HEK293T (cell line): ENCODE data around the gene LMF1.

Experiments used
- ARNT ChIP-seq: fragments of 450-650 bp; IDR thresholded peaks from 2 replicates; pipeline ENCODE4 v1.6.1; 2017; ENCODE audit warnings: mild to moderate bottlenecking
- BHLHE40 ChIP-seq: fragments of 450-650 bp; IDR thresholded peaks from 2 replicates; pipeline ENCODE4 v1.6.1; 2016; ENCODE audit warnings: mild to moderate bottlenecking, moderate library complexity, borderline replicate concordance
- ELF4 ChIP-seq: fragments of 450-650 bp; IDR thresholded peaks from 2 replicates; pipeline ENCODE4 v1.6.1; 2017; ENCODE audit warnings: antibody characterized with exemption
- FOXA1 ChIP-seq: fragments of 450-650 bp; IDR thresholded peaks from 2 replicates; pipeline ENCODE4 v1.6.1; 2016; ENCODE audit warnings: mild to moderate bottlenecking
- FOXK2 ChIP-seq: fragments of 450-650 bp; IDR thresholded peaks from 2 replicates; pipeline ENCODE4 v1.6.1; 2016; ENCODE audit warnings: mild to moderate bottlenecking
- FOXM1 ChIP-seq: fragments of 450-650 bp; IDR thresholded peaks from 2 replicates; pipeline ENCODE4 v1.6.1; 2017; ENCODE audit warnings: mild to moderate bottlenecking, borderline replicate concordance
- HDGF ChIP-seq: fragments of 450-650 bp; IDR thresholded peaks from 2 replicates; pipeline ENCODE4 v1.6.1; 2017; ENCODE audit warnings: antibody characterized with exemption, borderline replicate concordance
- SP1 ChIP-seq: fragments of 450-650 bp; IDR thresholded peaks from 2 replicates; pipeline ENCODE4 v1.6.1; 2017
- SUZ12 ChIP-seq: fragments of 450-650 bp; IDR thresholded peaks from 2 replicates; pipeline ENCODE4 v1.6.1; 2016; ENCODE audit warnings: mild to moderate bottlenecking

DNA sequence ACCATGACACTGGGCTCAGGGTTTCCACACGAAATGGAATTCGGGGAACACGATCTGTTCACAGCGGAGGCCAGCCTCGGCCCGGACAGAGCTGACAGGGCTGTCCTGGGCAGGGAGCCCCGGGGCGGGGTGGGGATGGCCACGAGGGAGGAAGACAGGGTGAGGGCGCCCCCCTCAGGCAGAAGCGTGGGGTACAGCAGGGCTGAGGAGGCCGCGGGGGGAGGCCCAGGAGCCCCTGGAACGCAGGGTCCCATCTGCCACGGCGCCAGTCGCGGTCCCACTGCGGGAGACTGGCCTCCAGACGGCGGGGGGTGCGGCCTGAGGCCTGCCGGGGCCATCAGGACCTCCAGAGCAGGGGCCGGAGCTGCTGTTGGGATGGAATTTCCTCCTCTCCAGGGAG, 75.9 kb downstream of the LMF1 start:
- TF ChIP-seq FOXA1 (no peak), SP1 (no peak), ELF4 (no peak), BHLHE40 (no peak), HDGF (no peak), ARNT (no peak), FOXK2 (no peak), SUZ12 (no peak), FOXM1 (no peak)
